Stimulated activated CD8-positive, alpha-beta memory T cell treated with anti-CD3 and anti-CD28 coated beads, Interleukin-15, amount 100 ng/mL, for 24 hours (primary cell): ENCODE measurements around the gene DNASE2B.

Source experiments
- DNase-seq: peaks from one replicate; pipeline ENCODE4 v3.0.0-alpha.2; 2020; ENCODE audit warnings: low read depth

DNASE2B gene

GRCh38 chr1:84462118-84462517 is 63.8 kb downstream of the DNASE2B start:
- DNase-seq = no peak
